ACC112 (cell line): ENCODE data around the gene ABCA1.
"Not testable (repeated sequence)": the region's sequence is repeated elsewhere in the genome, so short reads cannot be mapped to it uniquely, and the experiment has no call there.

Source experiments
- H2AFZ ChIP-seq: fragments of 200-600 bp; sonication (generic); one replicate; pipeline ENCODE4 v1.6.0; 2017; ENCODE audit warnings: antibody characterized with exemption, low read length; ENCODE audit not compliant: unreplicated experiment
- H3K27ac ChIP-seq: fragments of 200-600 bp; sonication (generic); 2 replicates; pipeline ENCODE4 v1.5.1; 2014; ENCODE audit warnings: low read depth, mild to moderate bottlenecking, antibody characterized with exemption, low read length, moderate library complexity
- H3K27me3 ChIP-seq: fragments of 200-600 bp; sonication (generic); 2 replicates; pipeline ENCODE4 v1.6.1; 2014; ENCODE audit warnings: mild to moderate bottlenecking, antibody characterized with exemption, low read length, moderate library complexity, mixed read lengths; ENCODE audit not compliant: insufficient read depth
- H3K36me3 ChIP-seq: fragments of 200-600 bp; sonication (generic); 2 replicates; pipeline ENCODE4 v1.6.1; 2016; ENCODE audit warnings: mild to moderate bottlenecking, antibody characterized with exemption, low read length, moderate library complexity, mixed read lengths; ENCODE audit not compliant: insufficient read depth
- H3K4me1 ChIP-seq: fragments of 200-600 bp; sonication (generic); one replicate; pipeline ENCODE4 v1.6.1; 2016; ENCODE audit warnings: low read length, mixed read lengths; ENCODE audit not compliant: insufficient read depth, unreplicated experiment, control insufficient read depth
- H3K4me3 ChIP-seq: fragments of 200-600 bp; sonication (generic); 2 replicates; pipeline ENCODE4 v1.5.1; 2014; ENCODE audit warnings: mild to moderate bottlenecking, low read depth, low read length
- H3K79me2 ChIP-seq: fragments of 200-600 bp; sonication (generic); one replicate; pipeline ENCODE4 v1.6.0; 2016; ENCODE audit warnings: low read length; ENCODE audit not compliant: control insufficient read depth, unreplicated experiment, insufficient read depth

The ABCA1 gene

GRCh38 chr9:104922748-104923147 lies 5.2 kb downstream of the ABCA1 start:
- H3K79me2 ChIP-seq = peaks cover 37% of the 10 kb centered on the region
- peaks cover 41% of the 10 kb centered on the region for H3K4me1 ChIP-seq

GRCh38 chr9:104921067-104921741 lies 6.8 kb downstream of the ABCA1 start:
- Histone ChIP-seq H3K36me3 (no peaks in the 10 kb centered on the region), H3K27ac (peak overlapping the region; percentile 49), H2AFZ (peak overlapping the region; percentile 67), H3K27me3 (no peaks in the 10 kb centered on the region), H3K79me2 (peaks cover 35% of the 10 kb centered on the region), H3K4me3 (peak overlapping the region; percentile 64), H3K4me1 (peaks cover 41% of the 10 kb centered on the region)

More at GRCh38 chr9:104922748-104923147, 5.2 kb downstream of the ABCA1 start:
- H3K36me3 ChIP-seq, H3K27me3 ChIP-seq, H3K4me3 ChIP-seq, H2AFZ ChIP-seq: not testable (repeated sequence)
- peak overlapping the region; percentile 69 for H3K27ac ChIP-seq

- no peak overlapping the region for H3K27ac ChIP-seq
- H3K4me1 ChIP-seq = peaks cover 22% of the 10 kb centered on the region
- H3K79me2 ChIP-seq = peaks cover 15% of the 10 kb centered on the region
- H3K4me3 ChIP-seq = no peak overlapping the region
- H3K36me3 ChIP-seq = no peaks in the 10 kb centered on the region
- no peaks in the 10 kb centered on the region for H3K27me3 ChIP-seq
- no peak overlapping the region for H2AFZ ChIP-seq
Observed at GRCh38 chr9:104915753-104916152, 12.2 kb downstream of the ABCA1 start.

GRCh38 chr9:104915049-104915448 lies 12.9 kb downstream of the ABCA1 start:
- no peak overlapping the region for H3K4me3 ChIP-seq
- H3K4me1 ChIP-seq = peaks cover 29% of the 10 kb centered on the region
- no peaks in the 10 kb centered on the region for H3K36me3 ChIP-seq
- H2AFZ ChIP-seq = no peak overlapping the region
- H3K79me2 ChIP-seq = peaks cover 15% of the 10 kb centered on the region
- no peaks in the 10 kb centered on the region for H3K27me3 ChIP-seq
- no peak overlapping the region for H3K27ac ChIP-seq

- Histone ChIP-seq H3K27ac (no peak overlapping the region), H3K36me3 (no peaks in the 10 kb centered on the region), H3K4me1 (peaks cover 30% of the 10 kb centered on the region)
Observed at GRCh38 chr9:104914466-104914865, 13.5 kb downstream of the ABCA1 start.

GRCh38 chr9:104912606-104913005 lies 15.3 kb downstream of the ABCA1 start:
- Histone ChIP-seq H3K4me3 (no peak overlapping the region), H2AFZ (no peak overlapping the region), H3K27me3 (no peaks in the 10 kb centered on the region), H3K4me1 (peaks cover 46% of the 10 kb centered on the region), H3K79me2 (peaks cover 26% of the 10 kb centered on the region), H3K36me3 (no peaks in the 10 kb centered on the region), H3K27ac (no peak overlapping the region)

More at GRCh38 chr9:104914466-104914865, 13.5 kb downstream of the ABCA1 start:
- no peak overlapping the region for H3K4me3 ChIP-seq
- H2AFZ ChIP-seq = no peak overlapping the region
- H3K27me3 ChIP-seq = no peaks in the 10 kb centered on the region
- peaks cover 19% of the 10 kb centered on the region for H3K79me2 ChIP-seq

GRCh38 chr9:104911032-104911607 lies 16.8 kb downstream of the ABCA1 start:
- H3K4me3 ChIP-seq = no peak overlapping the region
- no peaks in the 10 kb centered on the region for H3K27me3 ChIP-seq
- peaks cover 60% of the 10 kb centered on the region for H3K4me1 ChIP-seq
- H2AFZ ChIP-seq = no peak overlapping the region
- H3K27ac ChIP-seq = peak overlapping the region; percentile 14; the same call in 1 of the 2 replicates
- peaks cover 29% of the 10 kb centered on the region for H3K79me2 ChIP-seq
- no peaks in the 10 kb centered on the region for H3K36me3 ChIP-seq

GRCh38 chr9:104907278-104907951 lies 20.5 kb downstream of the ABCA1 start:
- peak overlapping the region; percentile 93 for H3K27ac ChIP-seq
- peak overlapping the region; percentile 55 for H3K4me3 ChIP-seq
- peaks cover 69% of the 10 kb centered on the region for H3K4me1 ChIP-seq
- H3K79me2 ChIP-seq = peaks cover 25% of the 10 kb centered on the region
- H3K27me3 ChIP-seq = no peaks in the 10 kb centered on the region
- no peaks in the 10 kb centered on the region for H3K36me3 ChIP-seq
- H2AFZ ChIP-seq = no peak overlapping the region

GRCh38 chr9:104906441-104907277 lies 21.3 kb downstream of the ABCA1 start:
- no peaks in the 10 kb centered on the region for H3K27me3 ChIP-seq
- peaks cover 25% of the 10 kb centered on the region for H3K79me2 ChIP-seq
- H3K36me3 ChIP-seq = no peaks in the 10 kb centered on the region
- peaks cover 68% of the 10 kb centered on the region for H3K4me1 ChIP-seq
- peak overlapping the region; percentile 23 for H2AFZ ChIP-seq
- peak overlapping the region; percentile 93 for H3K27ac ChIP-seq
- peak overlapping the region; percentile 63 for H3K4me3 ChIP-seq

GRCh38 chr9:104905931-104906330 lies 22.0 kb downstream of the ABCA1 start:
- Histone ChIP-seq H3K27ac (peak overlapping the region; percentile 93), H3K27me3 (no peaks in the 10 kb centered on the region), H3K79me2 (peaks cover 25% of the 10 kb centered on the region), H3K4me3 (peak overlapping the region; percentile 63), H3K36me3 (no peaks in the 10 kb centered on the region), H3K4me1 (peaks cover 62% of the 10 kb centered on the region), H2AFZ (peak overlapping the region; percentile 23)
